IPS-NIHi11 (cell line): ENCODE data around the gene QARS1.

Source experiments
- DNase-seq: peaks from one replicate; pipeline ENCODE4 v3.0.0; 2012; ENCODE audit warnings: mixed read lengths, low spot score

QARS1 gene

GRCh38 chr3:49120438-49121131 lies 16.0 kb upstream of the QARS1 start, which contains the start of gene USP19:
Gene USP19 (minus strand): TSS chr3:49120823. CDS start chr3:49119145, 1,678 bp downstream.
- peak; percentile 100 for DNase-seq

- no peak for DNase-seq
These were observed 15.5 kb upstream of the QARS1 start for GRCh38 chr3:49120096-49120437.

- no peak for DNase-seq
These were observed 14.9 kb upstream of the QARS1 start for GRCh38 chr3:49119439-49119838.

- DNase-seq, result no peak
These were observed 14.5 kb upstream of the QARS1 start for GRCh38 chr3:49119036-49119435.

- DNase-seq, result no peak
These were observed 7.7 kb upstream of the QARS1 start for GRCh38 chr3:49112262-49112661.

GRCh38 chr3:49111347-49111746 lies 6.8 kb upstream of the QARS1 start:
- no peak for DNase-seq

GRCh38 chr3:49110780-49111179 lies 6.2 kb upstream of the QARS1 start:
- no peak for DNase-seq

GRCh38 chr3:49108346-49108745 lies 3.8 kb upstream of the QARS1 start:
- no peak for DNase-seq

- DNase-seq, result no peak
These were observed 518 bp downstream of the QARS1 start for GRCh38 chr3:49104052-49104426.

- no peak for DNase-seq
These were observed 4.4 kb downstream of the QARS1 start for GRCh38 chr3:49100046-49100615.

GRCh38 chr3:49098910-49099630 lies 5.5 kb downstream of the QARS1 start:
- no peak for DNase-seq

- DNase-seq, result no peak
These were observed 6.1 kb downstream of the QARS1 start for GRCh38 chr3:49098429-49098828.

GRCh38 chr3:49093853-49094767 lies 10.4 kb downstream of the QARS1 start, which contains the start of gene QRICH1:
Gene QRICH1 (minus strand): TSS chr3:49094071. CDS start chr3:49077017, 17,054 bp downstream.
- peak; percentile 90 for DNase-seq

GRCh38 chr3:49092938-49093852 lies 11.4 kb downstream of the QARS1 start:
- peak; percentile 86 for DNase-seq

- no peak for DNase-seq
These were observed 23.1 kb downstream of the QARS1 start for GRCh38 chr3:49081429-49081828.

- no peak for DNase-seq
These were observed 25.3 kb downstream of the QARS1 start for GRCh38 chr3:49079270-49079669.

GRCh38 chr3:49076646-49077045 lies 27.9 kb downstream of the QARS1 start:
- DNase-seq, result no peak

GRCh38 chr3:49076116-49076515 lies 28.4 kb downstream of the QARS1 start:
- DNase-seq, result no peak

- no peak for DNase-seq
These were observed 46.5 kb downstream of the QARS1 start for GRCh38 chr3:49058011-49058410.

- no peak for DNase-seq
These were observed 47.3 kb downstream of the QARS1 start for GRCh38 chr3:49057268-49057667.

- no peak for DNase-seq
These were observed 50.2 kb downstream of the QARS1 start for GRCh38 chr3:49054344-49054862.
